ENCODE measurements around the gene NID2.

NID2 gene

GRCh38 chr14:52080808-52081755, 12.2 kb upstream of the NID2 start:
- DNase-seq (ENCODE audit: low read depth), result peak; percentile 84
- H3K4me3 ChIP-seq (ENCODE audit: control insufficient read depth, low read depth, low read length), result no peak overlapping the region
- no peak for TF ChIP-seq CTCF (IDR thresholded peaks at IDR 0.05; ENCODE audit: control insufficient read depth, insufficient read depth, low read depth, low read length, missing control alignments)

DNA sequence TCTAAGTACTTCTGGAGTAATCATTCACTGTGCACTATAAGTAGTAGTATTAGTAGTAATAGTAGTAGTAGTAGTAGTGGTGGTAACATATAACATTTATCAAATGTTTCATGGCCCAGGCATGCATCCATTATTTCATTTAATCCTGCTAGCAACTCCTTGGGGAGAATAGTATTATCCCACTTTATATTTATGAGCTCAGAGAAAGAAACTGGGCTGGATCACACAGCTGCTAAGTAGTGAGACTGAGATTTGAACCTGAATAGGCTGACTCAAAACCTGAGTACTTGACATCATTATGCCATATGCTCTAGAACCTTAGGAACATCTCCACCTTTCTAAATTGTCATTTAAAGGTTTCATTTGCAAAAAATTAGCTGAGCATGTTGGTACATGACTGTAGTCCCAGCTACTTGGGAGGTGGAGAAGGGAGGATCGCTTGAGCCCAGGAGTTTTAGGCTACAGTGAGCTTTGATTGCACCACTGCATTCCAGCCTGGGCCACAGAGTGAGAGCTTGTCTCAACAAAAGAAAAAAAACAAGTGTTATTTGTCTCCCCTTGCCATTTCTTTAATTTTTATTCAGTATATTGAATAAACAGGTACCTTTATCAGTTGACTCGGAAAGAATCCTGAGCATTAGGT, 11.4 kb upstream of the NID2 start:
- no peak for TF ChIP-seq CTCF (IDR thresholded peaks at IDR 0.05; ENCODE audit: control insufficient read depth, insufficient read depth, low read depth, low read length, missing control alignments)
- H3K4me3 ChIP-seq (ENCODE audit: control insufficient read depth, low read depth, low read length), result no peak overlapping the region
- DNase-seq (ENCODE audit: low read depth), result no peak

DNA sequence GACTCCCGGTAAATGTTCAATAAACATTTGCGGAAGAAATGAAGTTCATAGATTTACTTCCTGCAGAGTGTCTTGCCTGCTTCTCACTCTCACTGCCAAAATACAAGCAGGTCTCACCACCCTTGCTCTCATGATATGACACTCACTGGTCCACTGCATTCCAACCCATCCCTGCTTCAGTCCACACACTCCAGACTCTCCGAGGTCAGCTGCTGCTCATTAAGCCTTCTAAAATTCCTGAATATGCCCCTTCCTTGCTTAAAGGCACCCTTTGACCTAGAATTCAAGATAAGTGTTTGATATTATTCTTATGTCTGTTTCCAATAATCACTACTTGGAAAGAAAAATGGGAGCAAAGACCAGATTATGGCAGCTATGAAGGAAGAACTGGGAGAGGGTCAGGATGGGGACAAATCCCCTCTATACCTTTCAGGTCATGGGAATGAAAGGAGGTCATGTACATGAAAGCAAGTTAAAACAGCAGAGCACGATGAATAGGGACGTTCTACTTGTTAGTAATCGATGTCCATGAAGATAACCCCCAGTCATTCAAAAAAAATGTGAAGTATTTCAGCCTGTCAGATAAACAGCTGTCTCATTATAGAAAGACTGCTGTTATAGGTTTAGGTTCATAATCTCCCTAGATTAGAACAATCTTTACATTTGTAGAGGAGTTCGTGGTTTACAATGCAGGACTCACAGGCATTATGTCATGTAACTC, 10.5 kb upstream of the NID2 start:
- no peak for TF ChIP-seq CTCF (IDR thresholded peaks at IDR 0.05; ENCODE audit: control insufficient read depth, insufficient read depth, low read depth, low read length, missing control alignments)
- DNase-seq (ENCODE audit: low read depth), result no peak

GRCh38 chr14:52078721-52079120, 9.9 kb upstream of the NID2 start:
- H3K4me3 ChIP-seq (ENCODE audit: control insufficient read depth, low read depth, low read length), result no peak overlapping the region
- no peak for DNase-seq (ENCODE audit: low read depth)
- TF ChIP-seq CTCF (IDR thresholded peaks at IDR 0.05; ENCODE audit: control insufficient read depth, insufficient read depth, low read depth, low read length, missing control alignments), result no peak

More for the DNA sequence above, 10.5 kb upstream of the NID2 start:
- no peak overlapping the region for H3K4me3 ChIP-seq (ENCODE audit: control insufficient read depth, low read depth, low read length)

- H3K4me3 ChIP-seq (ENCODE audit: control insufficient read depth, low read depth, low read length), result no peak overlapping the region
- no peak for TF ChIP-seq CTCF (IDR thresholded peaks at IDR 0.05; ENCODE audit: control insufficient read depth, insufficient read depth, low read depth, low read length, missing control alignments)
- no peak for DNase-seq (ENCODE audit: low read depth)
These were observed 9.3 kb upstream of the NID2 start for GRCh38 chr14:52078095-52078531.

DNA sequence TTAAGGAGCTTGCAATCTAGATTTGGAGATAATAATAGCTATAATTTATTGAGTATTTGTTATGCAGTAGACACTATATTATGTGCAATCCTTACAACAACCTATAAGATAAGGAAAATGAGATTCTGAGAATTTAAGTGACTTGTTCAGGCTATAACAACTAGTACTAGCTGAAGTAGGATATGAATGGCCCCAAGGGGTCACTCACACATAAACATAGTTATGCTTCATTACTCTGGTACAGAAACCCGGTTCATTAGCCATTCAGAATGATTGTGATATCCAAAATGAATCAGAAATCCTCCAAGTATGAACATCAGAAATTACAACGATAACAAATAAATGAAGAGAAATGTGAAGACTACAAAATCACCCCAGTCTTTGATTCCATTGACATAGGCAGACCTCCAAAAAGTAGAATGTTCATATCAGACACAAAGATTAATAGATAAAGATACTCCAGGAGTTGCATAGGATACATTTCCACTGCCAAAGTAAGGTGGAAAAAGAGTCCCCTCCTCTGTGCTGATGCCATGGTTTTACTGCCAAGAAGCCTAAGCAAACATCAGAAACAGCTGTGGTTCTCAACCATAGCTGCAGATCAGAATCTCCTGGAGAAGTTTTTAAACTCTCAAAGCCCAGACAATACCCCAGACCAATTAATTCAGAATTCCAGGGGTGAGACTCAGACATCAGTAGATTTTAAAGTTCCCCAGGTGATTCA, 8.6 kb upstream of the NID2 start:
- no peak for DNase-seq (ENCODE audit: low read depth)
- no peak overlapping the region for H3K4me3 ChIP-seq (ENCODE audit: control insufficient read depth, low read depth, low read length)
- no peak for TF ChIP-seq CTCF (IDR thresholded peaks at IDR 0.05; ENCODE audit: control insufficient read depth, insufficient read depth, low read depth, low read length, missing control alignments)
